Measurements from ENCODE around the gene SUPT6H.

DNA sequence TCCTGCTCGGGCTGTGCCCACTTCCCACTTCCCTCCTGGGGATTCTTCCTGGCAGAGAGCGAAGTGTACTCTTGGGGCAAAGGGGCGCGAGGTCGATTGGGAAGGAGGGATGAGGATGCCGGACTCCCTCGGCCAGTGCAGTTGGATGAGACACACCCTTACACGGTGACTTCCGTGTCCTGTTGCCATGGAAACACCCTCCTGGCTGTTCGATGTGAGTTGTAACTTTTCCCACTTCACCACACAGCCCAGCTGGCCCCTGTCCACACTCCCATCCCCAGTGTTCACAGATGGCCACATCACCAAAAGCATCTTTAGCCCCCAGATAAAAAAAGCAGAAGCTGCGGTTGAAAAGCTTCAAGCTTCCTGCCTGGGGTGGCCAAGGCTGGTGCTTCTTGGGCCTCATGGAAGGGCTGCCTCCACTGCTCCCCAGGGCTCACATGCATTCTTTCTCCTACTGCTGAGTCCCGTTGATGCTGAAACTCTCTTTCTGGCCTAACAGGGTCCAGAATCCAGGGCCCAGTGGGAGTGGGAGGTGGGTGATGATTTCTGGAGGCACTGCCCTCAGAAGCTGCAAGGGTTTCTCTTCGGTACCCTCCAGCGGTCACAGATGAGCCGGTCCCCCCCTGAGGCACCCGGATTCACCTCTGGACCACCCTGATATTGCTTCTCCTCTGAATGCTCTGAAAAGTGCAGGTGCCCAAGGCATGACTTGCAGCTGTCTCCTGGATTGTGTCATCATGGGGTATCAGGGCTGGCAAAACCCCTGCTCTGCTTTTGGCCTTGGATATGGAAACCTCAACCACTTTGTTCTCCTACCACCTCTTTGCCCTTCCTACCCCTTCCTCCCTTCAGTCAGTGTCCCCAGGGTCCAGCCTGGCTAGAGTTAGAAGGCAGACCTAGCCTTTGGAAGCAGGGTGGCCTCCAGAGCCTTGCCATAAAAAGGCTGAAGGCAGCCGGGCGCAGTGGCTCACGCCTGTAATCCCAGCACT is 79.6 kb downstream of the SUPT6H start:
- TF ChIP-seq CTCF (IDR thresholded peaks at IDR 0.05) (no peak), POLR2A (IDR thresholded peaks at IDR 0.05) (no peak), EP300 (IDR thresholded peaks at IDR 0.05) (no peak), POLR2AphosphoS5 (IDR thresholded peaks at IDR 0.05) (no peak)

Data from stomach (tissue), 4 donors.